GM12891 (cell line): Measurements from ENCODE around the gene IQUB.

Experiments
- PAX5 ChIP-seq: IDR thresholded peaks from 2 replicates; pipeline ENCODE4 v1.6.1; 2011; ENCODE audit warnings: low read length, moderate library complexity, mild to moderate bottlenecking; ENCODE audit not compliant: insufficient read depth, severe bottlenecking
- POLR2A ChIP-seq: IDR thresholded peaks from 2 replicates; pipeline ENCODE4 v1.6.1; 2011; ENCODE audit warnings: low read depth, low read length, control low read depth
- POLR2AphosphoS5 ChIP-seq: IDR thresholded peaks from 2 replicates; pipeline ENCODE4 v1.6.1; 2011; ENCODE audit warnings: low read depth, low read length, control low read depth
- SPI1 ChIP-seq: IDR thresholded peaks from 2 replicates; pipeline ENCODE4 v1.6.1; 2011; ENCODE audit warnings: low read depth, low read length, control low read depth
- TAF1 ChIP-seq: IDR thresholded peaks from 2 replicates; pipeline ENCODE4 v1.6.1; 2011; ENCODE audit warnings: low read depth, low read length, control low read depth

DNA sequence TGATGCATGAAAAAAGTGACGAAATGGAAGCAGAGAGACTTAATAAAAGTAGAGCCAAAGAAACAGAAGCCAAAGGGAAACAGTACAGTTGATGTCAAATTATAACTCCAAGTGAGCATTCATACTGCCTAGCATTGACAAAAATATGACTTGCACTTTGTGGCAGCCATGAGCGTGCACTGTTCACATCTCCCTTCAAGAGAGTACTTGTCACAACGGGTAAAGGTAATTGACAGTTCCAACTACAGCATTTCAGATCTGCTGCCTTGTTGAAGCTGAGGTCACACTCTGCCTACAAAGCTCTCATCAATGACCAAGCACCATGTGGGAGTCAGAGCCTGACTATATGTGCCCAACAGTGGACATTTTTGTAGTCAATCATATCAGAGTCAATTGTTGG lies 54.3 kb downstream of the IQUB start:
- TF ChIP-seq POLR2AphosphoS5: no peak
- TF ChIP-seq POLR2A: no peak
- TF ChIP-seq TAF1: no peak
- no peak for TF ChIP-seq SPI1
- TF ChIP-seq PAX5: no peak
